ENCODE measurements around the gene KLHL41.
"Not testable (repeated sequence)": the region's sequence is repeated elsewhere in the genome, so short reads cannot be mapped to it uniquely, and the experiment has no call there.

DNA sequence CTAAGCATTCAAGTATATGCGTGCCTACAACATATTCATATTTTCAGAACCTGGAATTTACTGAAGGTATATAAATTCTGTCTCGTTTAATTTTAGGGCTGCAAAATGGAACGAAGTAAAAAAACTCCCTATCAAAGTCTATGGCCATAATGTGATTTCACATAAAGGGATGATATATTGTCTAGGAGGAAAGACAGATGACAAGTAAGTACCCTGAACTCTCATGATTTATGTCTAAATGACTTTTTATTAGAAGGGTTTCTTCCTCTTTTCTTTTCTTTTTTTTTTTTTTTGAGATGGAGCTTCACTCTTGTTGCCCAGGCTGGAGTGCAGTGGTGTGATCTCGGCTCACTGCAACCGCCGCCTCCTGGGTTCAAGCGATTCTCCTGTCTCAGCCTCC is 5.3 kb downstream of the KLHL41 start:
- not testable (repeated sequence) for TF ChIP-seq EP300 (IDR thresholded peaks at IDR 0.05); POLR2A (IDR thresholded peaks at IDR 0.05; ENCODE audit: low read depth); POLR2AphosphoS5 (IDR thresholded peaks at IDR 0.05)
- TF ChIP-seq, protein P1, sequence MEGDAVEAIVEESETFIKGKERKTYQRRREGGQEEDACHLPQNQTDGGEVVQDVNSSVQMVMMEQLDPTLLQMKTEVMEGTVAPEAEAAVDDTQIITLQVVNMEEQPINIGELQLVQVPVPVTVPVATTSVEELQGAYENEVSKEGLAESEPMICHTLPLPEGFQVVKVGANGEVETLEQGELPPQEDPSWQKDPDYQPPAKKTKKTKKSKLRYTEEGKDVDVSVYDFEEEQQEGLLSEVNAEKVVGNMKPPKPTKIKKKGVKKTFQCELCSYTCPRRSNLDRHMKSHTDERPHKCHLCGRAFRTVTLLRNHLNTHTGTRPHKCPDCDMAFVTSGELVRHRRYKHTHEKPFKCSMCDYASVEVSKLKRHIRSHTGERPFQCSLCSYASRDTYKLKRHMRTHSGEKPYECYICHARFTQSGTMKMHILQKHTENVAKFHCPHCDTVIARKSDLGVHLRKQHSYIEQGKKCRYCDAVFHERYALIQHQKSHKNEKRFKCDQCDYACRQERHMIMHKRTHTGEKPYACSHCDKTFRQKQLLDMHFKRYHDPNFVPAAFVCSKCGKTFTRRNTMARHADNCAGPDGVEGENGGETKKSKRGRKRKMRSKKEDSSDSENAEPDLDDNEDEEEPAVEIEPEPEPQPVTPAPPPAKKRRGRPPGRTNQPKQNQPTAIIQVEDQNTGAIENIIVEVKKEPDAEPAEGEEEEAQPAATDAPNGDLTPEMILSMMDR (IDR thresholded peaks at IDR 0.05) = not testable (repeated sequence)
